Neural cell (in vitro differentiated cells): ENCODE results near the gene C16orf74.

Source experiments
- CTCF ChIP-seq: fragments of 450-650 bp; IDR thresholded peaks from 2 replicates; pipeline ENCODE4 v1.5.1; 2014; ENCODE audit warnings: antibody characterized with exemption, mild to moderate bottlenecking, moderate library complexity; ENCODE audit not compliant: poor library complexity, severe bottlenecking
- EP300 ChIP-seq: fragments of 450-650 bp; conservative IDR thresholded peaks from 2 replicates; pipeline ENCODE4 v1.6.1; 2014; ENCODE audit warnings: antibody characterized with exemption, mild to moderate bottlenecking, moderate library complexity; ENCODE audit not compliant: poor library complexity, severe bottlenecking
- EZH2 ChIP-seq: fragments of 200-600, 300-800 bp; shearing (Covaris generic), sonication (generic); IDR thresholded peaks from 2 replicates; pipeline ENCODE4 v1.6.1; 2014; ENCODE audit warnings: antibody characterized with exemption, low read length, borderline replicate concordance, mild to moderate bottlenecking; ENCODE audit not compliant: insufficient read depth, poor library complexity, severe bottlenecking
- MXI1 ChIP-seq: fragments of 450-650 bp; conservative IDR thresholded peaks from 2 replicates; pipeline ENCODE4 v1.6.1; 2014; ENCODE audit warnings: antibody characterized with exemption, mild to moderate bottlenecking; ENCODE audit not compliant: poor library complexity, severe bottlenecking
- RAD21 ChIP-seq: fragments of 450-650 bp; conservative IDR thresholded peaks from 2 replicates; pipeline ENCODE4 v1.6.1; 2014; ENCODE audit warnings: antibody characterized with exemption, mild to moderate bottlenecking, moderate library complexity
- REST ChIP-seq: IDR thresholded peaks from 2 replicates; pipeline ENCODE4 v1.6.1; 2012; ENCODE audit warnings: borderline replicate concordance

- TF ChIP-seq CTCF (no peak), EP300 (no peak), EZH2 (no peak), REST (no peak), MXI1 (no peak), RAD21 (no peak)
Observed at GRCh38 chr16:85668676-85669424, 82.0 kb downstream of the C16orf74 start.
